Epithelial cell of esophagus (primary cell): ENCODE data around the gene SLC6A18.

Experiments
- DNase-seq: peaks from one replicate; pipeline ENCODE4 v3.0.0; 2010; ENCODE audit warnings: low read depth
- H3K4me3 ChIP-seq: 2 replicates; pipeline ENCODE4 v1.5.1; 2011; ENCODE audit warnings: mild to moderate bottlenecking, low read length, control low read depth
- TF ChIP-seq, protein P1 (sequence below): IDR thresholded peaks from 2 replicates; pipeline ENCODE4 v1.5.1; 2011; ENCODE audit warnings: low read depth, mild to moderate bottlenecking, low read length, control low read depth, inconsistent platforms; ENCODE audit not compliant: insufficient read depth; ENCODE audit errors: missing control alignments

SLC6A18 gene

DNA sequence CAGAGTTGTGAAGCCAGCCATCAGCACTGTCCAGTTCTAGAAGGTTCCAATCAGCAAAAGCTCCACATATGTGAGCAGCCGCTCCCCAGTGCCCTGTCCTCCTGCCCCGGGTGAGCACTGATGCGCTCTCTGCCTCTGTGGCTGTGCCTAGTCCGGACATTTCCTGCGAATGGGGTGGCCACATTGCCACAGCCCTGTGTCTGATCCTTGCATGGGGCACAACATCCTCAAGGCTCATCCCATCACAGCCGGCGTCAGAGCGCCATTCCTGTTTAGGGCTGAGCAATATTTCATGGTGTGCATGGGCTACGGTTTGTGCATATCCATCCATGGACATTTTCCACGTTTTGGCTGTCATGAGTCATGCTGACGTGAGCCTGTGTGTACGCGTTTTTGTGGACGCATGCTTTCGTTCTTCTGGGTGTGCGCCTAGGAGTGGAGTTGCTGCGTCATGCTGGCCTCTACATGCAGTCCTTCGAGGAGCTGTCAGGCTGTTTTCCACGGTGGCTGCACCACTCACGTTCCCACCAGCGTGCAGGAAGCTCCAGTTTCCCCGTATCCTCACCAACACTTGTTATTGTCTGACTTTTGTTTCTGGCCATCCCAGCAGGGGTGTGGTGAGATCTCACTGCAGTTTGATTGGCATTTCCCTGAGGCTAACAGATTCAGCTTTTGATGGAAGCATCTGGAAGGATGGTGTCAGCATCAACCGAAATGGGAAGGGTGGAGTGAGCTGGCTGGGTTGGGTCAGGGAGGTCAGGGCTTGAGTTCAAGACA is 9.7 kb upstream of the SLC6A18 start:
- no peak for DNase-seq
- no peak overlapping the region for H3K4me3 ChIP-seq
- TF ChIP-seq, protein P1, sequence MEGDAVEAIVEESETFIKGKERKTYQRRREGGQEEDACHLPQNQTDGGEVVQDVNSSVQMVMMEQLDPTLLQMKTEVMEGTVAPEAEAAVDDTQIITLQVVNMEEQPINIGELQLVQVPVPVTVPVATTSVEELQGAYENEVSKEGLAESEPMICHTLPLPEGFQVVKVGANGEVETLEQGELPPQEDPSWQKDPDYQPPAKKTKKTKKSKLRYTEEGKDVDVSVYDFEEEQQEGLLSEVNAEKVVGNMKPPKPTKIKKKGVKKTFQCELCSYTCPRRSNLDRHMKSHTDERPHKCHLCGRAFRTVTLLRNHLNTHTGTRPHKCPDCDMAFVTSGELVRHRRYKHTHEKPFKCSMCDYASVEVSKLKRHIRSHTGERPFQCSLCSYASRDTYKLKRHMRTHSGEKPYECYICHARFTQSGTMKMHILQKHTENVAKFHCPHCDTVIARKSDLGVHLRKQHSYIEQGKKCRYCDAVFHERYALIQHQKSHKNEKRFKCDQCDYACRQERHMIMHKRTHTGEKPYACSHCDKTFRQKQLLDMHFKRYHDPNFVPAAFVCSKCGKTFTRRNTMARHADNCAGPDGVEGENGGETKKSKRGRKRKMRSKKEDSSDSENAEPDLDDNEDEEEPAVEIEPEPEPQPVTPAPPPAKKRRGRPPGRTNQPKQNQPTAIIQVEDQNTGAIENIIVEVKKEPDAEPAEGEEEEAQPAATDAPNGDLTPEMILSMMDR, result no peak

DNA sequence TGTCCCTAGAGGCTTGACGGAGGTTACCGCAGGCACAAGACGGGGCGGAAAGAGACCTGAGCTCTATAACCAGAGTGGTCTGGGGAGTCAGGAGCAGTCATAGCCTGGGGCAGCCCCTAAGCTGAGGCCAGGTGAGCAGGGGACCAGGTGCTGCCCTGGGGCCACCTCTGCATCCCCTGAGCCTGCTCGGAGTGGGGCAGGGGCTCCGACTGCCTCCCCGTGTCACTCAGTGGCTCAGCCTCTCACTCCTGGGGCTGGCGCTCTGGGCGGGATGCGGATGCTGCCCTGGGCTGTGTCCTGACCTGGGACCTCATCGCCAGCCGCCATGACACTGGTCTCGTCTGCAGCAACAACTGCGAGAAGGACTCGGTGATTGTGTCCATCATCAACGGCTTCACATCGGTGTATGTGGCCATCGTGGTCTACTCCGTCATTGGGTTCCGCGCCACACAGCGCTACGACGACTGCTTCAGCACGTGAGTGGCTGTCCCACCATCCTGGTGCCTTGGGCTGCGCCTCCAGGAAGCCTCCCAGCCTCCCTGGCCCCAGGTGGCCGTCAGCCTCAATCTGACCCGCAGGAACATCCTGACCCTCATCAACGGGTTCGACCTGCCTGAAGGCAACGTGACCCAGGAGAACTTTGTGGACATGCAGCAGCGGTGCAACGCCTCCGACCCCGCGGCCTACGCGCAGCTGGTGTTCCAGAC is 8.8 kb upstream of the SLC6A18 start:
- TF ChIP-seq, protein P1, result no peak
- H3K4me3 ChIP-seq, result no peak overlapping the region
- DNase-seq, result no peak

- no peak overlapping the region for H3K4me3 ChIP-seq
- TF ChIP-seq, protein P1, result no peak
- DNase-seq, result no peak
Measured at GRCh38 chr5:1216918-1217295, 8.3 kb upstream of the SLC6A18 start.

- no peak for DNase-seq
- TF ChIP-seq, protein P1, result no peak
Measured at GRCh38 chr5:1217596-1218206, 7.5 kb upstream of the SLC6A18 start.

DNA sequence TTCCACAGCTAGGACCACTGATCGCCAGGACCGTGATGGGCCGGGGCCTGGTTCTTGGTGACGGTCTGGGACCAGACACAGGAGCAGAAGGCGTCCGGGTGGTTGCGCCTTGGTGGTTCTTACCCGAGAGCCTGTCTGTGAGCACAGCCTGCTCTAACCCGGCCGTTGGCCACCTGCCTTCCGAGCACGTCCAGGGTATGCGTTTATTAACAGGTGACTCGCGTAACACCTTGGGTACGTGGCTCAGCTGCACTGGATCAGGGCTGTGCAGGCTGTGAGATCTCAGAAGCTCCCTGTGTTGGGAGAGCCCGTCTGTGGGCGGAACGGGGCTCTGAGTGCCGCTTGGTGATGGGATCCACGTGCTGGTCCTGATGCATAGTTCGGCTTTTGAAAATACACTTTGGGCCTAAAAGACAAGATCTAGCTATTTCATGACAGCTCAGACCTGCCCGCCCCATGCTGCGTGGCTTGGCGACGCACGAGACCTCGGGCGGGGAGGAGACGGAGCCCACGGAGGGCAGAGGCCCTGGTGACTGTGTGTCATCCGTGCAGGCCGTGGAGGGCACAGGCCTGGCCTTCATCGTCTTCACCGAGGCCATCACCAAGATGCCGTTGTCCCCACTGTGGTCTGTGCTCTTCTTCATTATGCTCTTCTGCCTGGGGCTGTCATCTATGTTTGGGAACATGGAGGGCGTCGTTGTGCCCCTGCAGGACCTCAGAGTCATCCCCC is 6.7 kb upstream of the SLC6A18 start:
- no peak for DNase-seq
- TF ChIP-seq, protein P1, result no peak
- H3K4me3 ChIP-seq, result no peak overlapping the region

More at GRCh38 chr5:1217596-1218206, 7.5 kb upstream of the SLC6A18 start:
- H3K4me3 ChIP-seq, result no peak overlapping the region

- H3K4me3 ChIP-seq, result no peak overlapping the region
- no peak for DNase-seq
- TF ChIP-seq, protein P1, result no peak
Measured at GRCh38 chr5:1219098-1219767, 5.9 kb upstream of the SLC6A18 start.
